ENCODE measurements around the gene CDKAL1. TPM values are rescaled to one million over a fixed set of nuclear protein-coding genes. Genes with fewer than 3 reads are reported as not detected.
A peak's percentile ranks its signal among the peaks of the same experiment; 100 is the strongest.

CDKAL1 gene
- total and polyA plus RNA-seq, 10 of the 15 experiments (the other 5 are each of a cell fraction or from before 2014, with no cell fraction given) = 10.7 to 26.9 (median 17.3) TPM

- ATAC-seq = peak; percentile 86
- H3K9ac ChIP-seq (ENCODE audit: control insufficient read depth, insufficient read depth, low read length) = no peak overlapping the region
- peak overlapping the region; percentile 38; the same call in 1 of the 2 replicates for H3K27ac ChIP-seq (ENCODE audit: control insufficient read depth, insufficient read depth)
- H2AFZ ChIP-seq (ENCODE audit: control insufficient read depth, low read depth, low read length) = no peak overlapping the region
- WGBS (ENCODE audit: insufficient coverage, insufficient replicate concordance, low lambda C conversion rate, missing lambda C conversion rate) = 11% methylated on average over 1 of the region's 1 CpG
- peaks cover 5% of the 10 kb centered on the region; the same call in 2 of the 3 replicates for H3K9me3 ChIP-seq (replicated peaks; ENCODE audit: control insufficient read depth, insufficient read depth, low read length)
- no peak overlapping the region for H3K4me3 ChIP-seq
- intact Hi-C loops (cut with micrococcal nuclease; ENCODE audit: unreplicated experiment) (loop anchor here (10.0 kb wide), 3 partner anchors 255 to 405 kb away; no protein-coding TSS in a partner anchor), in situ Hi-C loops (cut with MboI) (loop anchor here (25.0 kb wide), 1 partner anchor 407 kb away; the partner anchor contains the start of gene SOX4)
- ChIA-PET SMC1A (ENCODE audit: uncharacterized antibody, unreplicated experiment) (interaction anchor here (0.7 to 2.6 kb wide), 18 partner anchors 9 to 183 kb away, joined by 3 to 30 read pairs (median 4); no protein-coding TSS in a partner anchor), POLR2A (interaction anchor here (0.6 to 1.0 kb wide), 5 partner anchors 12 to 860 kb away, joined by 3 to 7 read pairs (median 4); partner anchors contain the start of gene SOX4), RAD21 (ENCODE audit: unreplicated experiment) (interaction anchor here (0.7 to 2.2 kb wide), 8 partner anchors 9 to 616 kb away, joined by 3 to 11 read pairs (median 4); no protein-coding TSS in a partner anchor), CTCF (interaction anchor here (0.6 to 2.2 kb wide), 7 partner anchors 9 to 548 kb away, joined by 3 to 7 read pairs (median 4); no protein-coding TSS in a partner anchor)
- no peaks in the 10 kb centered on the region for H3K27me3 ChIP-seq (replicated peaks in 1 of 2; ENCODE audit: control insufficient read depth in 2 of 2, insufficient read depth in 2 of 2, low read length in 1 of 2)
- peaks cover 20% of the 10 kb centered on the region for H3K4me1 ChIP-seq (ENCODE audit: control insufficient read depth, insufficient read depth, low read length)
- no TSS peak for BruUV-seq (replicated peaks)
- no peaks in the 10 kb centered on the region for H3K36me3 ChIP-seq (ENCODE audit: control insufficient read depth in 2 of 2, insufficient read depth in 2 of 2, low read length in 1 of 2)
- DNase-seq (ENCODE audit: low read depth, low spot score) = peak; percentile 59
- H3K79me2 ChIP-seq (ENCODE audit: control insufficient read depth, insufficient read depth, low read length) = no peaks in the 10 kb centered on the region
- no peaks in the 10 kb centered on the region for H4K20me1 ChIP-seq (ENCODE audit: control insufficient read depth, insufficient read depth)
- peak; percentile 31 for FAIRE-seq
- H3K4me2 ChIP-seq (ENCODE audit: control insufficient read depth, insufficient read depth) = no peak overlapping the region
- TF ChIP-seq ZNF384 (IDR thresholded peaks at IDR 0.05; ENCODE audit: borderline replicate concordance, low read depth, low read length) (peak; percentile 73), NBN (IDR thresholded peaks at IDR 0.05) (peak; percentile 49; the same call in 1 of the 2 replicates), TCF7 (IDR thresholded peaks at IDR 0.05; ENCODE audit: borderline replicate concordance) (no peak), BHLHE40 (IDR thresholded peaks at IDR 0.05; ENCODE audit: borderline replicate concordance in 1 of 2, low read depth in 2 of 2, low read length in 1 of 2) (no peak), TCF3 (IDR thresholded peaks at IDR 0.05; ENCODE audit: borderline replicate concordance, insufficient read depth, low read depth, low read length) (peak; percentile 76; the same call in 1 of the 2 replicates), NR2F1 (conservative IDR thresholded peaks at IDR 0.05) (peak; percentile 91), IRF4 (IDR thresholded peaks at IDR 0.05; ENCODE audit: low read depth, low read length) (peak; percentile 59; the same call in 1 of the 2 replicates), SMARCA5 (IDR thresholded peaks at IDR 0.05) (0 out of 2 replicates have a peak, but pooled peaks have one; percentile 2), NR2C2 (IDR thresholded peaks at IDR 0.05; ENCODE audit: borderline replicate concordance, control insufficient read depth, insufficient read length, low read depth) (no peak), REST (IDR thresholded peaks at IDR 0.05; ENCODE audit: low read depth, low read length) (no peak), SUZ12 (IDR thresholded peaks at IDR 0.05; ENCODE audit: unreplicated experiment) (no peak), BCL11A (IDR thresholded peaks at IDR 0.05; ENCODE audit: low read depth, low read length) (peak; percentile 81), ATF2 (IDR thresholded peaks at IDR 0.05; ENCODE audit: low read length) (peak; percentile 51; the same call in 1 of the 2 replicates), ZNF274 (IDR thresholded peaks at IDR 0.05; ENCODE audit: insufficient read depth, insufficient read length) (no peak), KAT2A (conservative IDR thresholded peaks at IDR 0.05; ENCODE audit: control insufficient read depth, low read depth, low read length) (no peak), ETV6 (conservative IDR thresholded peaks at IDR 0.05 in 1 of 2, IDR thresholded peaks at IDR 0.05 in 1 of 2; ENCODE audit: borderline replicate concordance in 1 of 2, low read depth in 1 of 2) (peak in 1 of 2 experiments; percentile 28; a peak in 1 of 4 replicates), MTA2 (IDR thresholded peaks at IDR 0.05; ENCODE audit: low read depth) (peak; percentile 79), NFXL1 (IDR thresholded peaks at IDR 0.05; ENCODE audit: borderline replicate concordance) (no peak), EP300 (IDR thresholded peaks at IDR 0.05; ENCODE audit: borderline replicate concordance in 1 of 2, control insufficient read depth in 1 of 2, low read depth in 2 of 2, low read length in 2 of 2) (peak; percentile 79 to 93; a peak in 3 of 4 replicates)
Measured at GRCh38 chr6:21180155-21180554, 645.9 kb downstream of the CDKAL1 start.
